PC-9 (cell line): ENCODE data around the gene CAMTA1. TPM values are rescaled to one million over a fixed set of nuclear protein-coding genes. Genes with fewer than 3 reads are reported as not detected.

Source experiments
- BruUV-seq: library from RNA; stranded (reverse); fragments of 400-500 nt; replicated peaks from 2 replicates; lab custom pipeline; 2021; lab: Mats Ljungman, UMichigan
- CTCF ChIA-PET: fragments of 300-600 bp; sonication (Branson Sonifier 250); formaldehyde crosslinking; loops from one replicate; lab custom pipeline; 2022; ENCODE audit warnings: antibody characterized with exemption; lab: Charles Lee
- POLR2A ChIA-PET: fragments of 300-600 bp; sonication (Branson Sonifier 250); formaldehyde crosslinking; loops from one replicate; lab custom pipeline; 2022; ENCODE audit warnings: antibody characterized with exemption; ENCODE audit not compliant: unreplicated experiment; lab: Charles Lee
- DNase-seq, 2 experiments: peaks; one replicate each; pipeline versions ENCODE4 v3.0.0 to v3.0.0-alpha.2; 2015 to 2022; ENCODE audit warnings: mixed read lengths in 1 of 2
- H2AFZ ChIP-seq: fragments of 200-600 bp; sonication (generic); 2 replicates; pipeline ENCODE4 v1.8.1; 2017; ENCODE audit warnings: antibody characterized with exemption
- H3F3A ChIP-seq: fragments of 200-600 bp; sonication (generic); 2 replicates; pipeline ENCODE4 v1.8.1; 2017; ENCODE audit warnings: antibody characterized with exemption, mild to moderate bottlenecking, low read depth; ENCODE audit not compliant: insufficient read depth
- H3K27ac ChIP-seq: fragments of 200-600 bp; sonication (generic); 2 replicates; pipeline ENCODE4 v1.6.1; 2016; ENCODE audit warnings: mixed run types
- H3K27me3 ChIP-seq: fragments of 200-600 bp; sonication (generic); 2 replicates; pipeline ENCODE4 v1.6.1; 2016; ENCODE audit warnings: low read depth, mixed run types; ENCODE audit not compliant: insufficient read depth
- H3K36me3 ChIP-seq: fragments of 200-600 bp; sonication (generic); 2 replicates; pipeline ENCODE4 v1.6.1; 2016; ENCODE audit warnings: low read depth, mixed run types
- H3K4me1 ChIP-seq: fragments of 200-600 bp; sonication (generic); replicated peaks from 2 replicates; pipeline ENCODE4 v1.6.1; 2016; ENCODE audit warnings: mixed run types; ENCODE audit not compliant: insufficient read depth
- H3K4me2 ChIP-seq: fragments of 200-600 bp; sonication (generic); 2 replicates; pipeline ENCODE4 v1.6.1; 2017; ENCODE audit warnings: mixed run types
- H3K4me3 ChIP-seq: fragments of 200-600 bp; sonication (generic); 2 replicates; pipeline ENCODE4 v1.6.1; 2016; ENCODE audit warnings: mixed run types
- H3K79me2 ChIP-seq: fragments of 200-600 bp; sonication (generic); 2 replicates; pipeline ENCODE4 v1.6.1; 2017; ENCODE audit warnings: low read depth, mixed run types
- H3K9me2 ChIP-seq: fragments of 200-600 bp; sonication (generic); 2 replicates; pipeline ENCODE4 v1.8.1; 2017; ENCODE audit warnings: mild to moderate bottlenecking; ENCODE audit not compliant: insufficient read depth
- H3K9me3 ChIP-seq: fragments of 200-600 bp; sonication (generic); 2 replicates; pipeline ENCODE4 v1.8.1; 2016; ENCODE audit warnings: low read depth; ENCODE audit not compliant: insufficient read depth
- H4K20me1 ChIP-seq: fragments of 200-600 bp; sonication (generic); 2 replicates; pipeline ENCODE4 v1.8.1; 2017; ENCODE audit not compliant: insufficient read depth
- EZH2 ChIP-seq: fragments of 200-600 bp; sonication (generic); IDR thresholded peaks from 2 replicates; pipeline ENCODE4 v1.8.0; 2017; ENCODE audit warnings: antibody characterized with exemption, low read depth
- intact Hi-C: fragments of 100-400 bp; cut with micrococcal nuclease; formaldehyde crosslinking; loops from one replicate; pipeline ENCODE4 v1.10.0; 2022; ENCODE audit not compliant: unreplicated experiment
- total RNA-seq: library from RNA; stranded (reverse); gene quantifications from 2 replicates; pipeline ENCODE4 v1.2.3, GENCODE V29; 2021
- TF ChIP-seq, protein P1 (sequence below): fragments of 200-600 bp; sonication (generic); conservative IDR thresholded peaks from 2 replicates; pipeline ENCODE4 v1.6.1; 2017; ENCODE audit warnings: mixed run types, antibody characterized with exemption, mild to moderate bottlenecking, moderate library complexity

CAMTA1 gene
- total RNA-seq, 1 experiment from 2014 or later = 72.3 TPM

GRCh38 chr1:7633506-7634245, 848.4 kb downstream of the CAMTA1 start:
- no peak overlapping the region for H3K4me2 ChIP-seq
- H3K27me3 ChIP-seq = peaks cover 92% of the 10 kb centered on the region
- H3K4me1 ChIP-seq = no peaks in the 10 kb centered on the region
- CTCF ChIA-PET = no interaction called here
- no peaks in the 10 kb centered on the region for H3K36me3 ChIP-seq
- no peak overlapping the region for H3K27ac ChIP-seq
- H3K9me2 ChIP-seq = no peaks in the 10 kb centered on the region
- intact Hi-C loops = no loop called here
- H4K20me1 ChIP-seq = no peaks in the 10 kb centered on the region
- H3K4me3 ChIP-seq = no peak overlapping the region
- H3F3A ChIP-seq = no peaks in the 10 kb centered on the region
- DNase-seq = no peak
- no peak for TF ChIP-seq EZH2
- TF ChIP-seq, protein P1, sequence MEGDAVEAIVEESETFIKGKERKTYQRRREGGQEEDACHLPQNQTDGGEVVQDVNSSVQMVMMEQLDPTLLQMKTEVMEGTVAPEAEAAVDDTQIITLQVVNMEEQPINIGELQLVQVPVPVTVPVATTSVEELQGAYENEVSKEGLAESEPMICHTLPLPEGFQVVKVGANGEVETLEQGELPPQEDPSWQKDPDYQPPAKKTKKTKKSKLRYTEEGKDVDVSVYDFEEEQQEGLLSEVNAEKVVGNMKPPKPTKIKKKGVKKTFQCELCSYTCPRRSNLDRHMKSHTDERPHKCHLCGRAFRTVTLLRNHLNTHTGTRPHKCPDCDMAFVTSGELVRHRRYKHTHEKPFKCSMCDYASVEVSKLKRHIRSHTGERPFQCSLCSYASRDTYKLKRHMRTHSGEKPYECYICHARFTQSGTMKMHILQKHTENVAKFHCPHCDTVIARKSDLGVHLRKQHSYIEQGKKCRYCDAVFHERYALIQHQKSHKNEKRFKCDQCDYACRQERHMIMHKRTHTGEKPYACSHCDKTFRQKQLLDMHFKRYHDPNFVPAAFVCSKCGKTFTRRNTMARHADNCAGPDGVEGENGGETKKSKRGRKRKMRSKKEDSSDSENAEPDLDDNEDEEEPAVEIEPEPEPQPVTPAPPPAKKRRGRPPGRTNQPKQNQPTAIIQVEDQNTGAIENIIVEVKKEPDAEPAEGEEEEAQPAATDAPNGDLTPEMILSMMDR = no peak
- POLR2A ChIA-PET = no interaction called here
- BruUV-seq = no TSS peak
- no peak overlapping the region for H2AFZ ChIP-seq
- H3K79me2 ChIP-seq = no peaks in the 10 kb centered on the region
- no peaks in the 10 kb centered on the region for H3K9me3 ChIP-seq

- Histone ChIP-seq H3K4me1 (no peaks in the 10 kb centered on the region), H3K4me3 (no peak overlapping the region), H3K9me3 (no peaks in the 10 kb centered on the region), H3K27ac (no peak overlapping the region), H3K9me2 (no peaks in the 10 kb centered on the region), H4K20me1 (no peaks in the 10 kb centered on the region), H3K79me2 (no peaks in the 10 kb centered on the region), H3K27me3 (peaks cover 94% of the 10 kb centered on the region), H2AFZ (no peak overlapping the region), H3K4me2 (no peak overlapping the region), H3K36me3 (no peaks in the 10 kb centered on the region), H3F3A (no peaks in the 10 kb centered on the region)
- BruUV-seq = no TSS peak
- no peak for DNase-seq
- no peak for TF ChIP-seq EZH2
- TF ChIP-seq, protein P1 = no peak
- ChIA-PET CTCF (no interaction called here), POLR2A (no interaction called here)
- intact Hi-C loops = no loop called here
Observed at GRCh38 chr1:7634546-7635240, 849.4 kb downstream of the CAMTA1 start.

DNA sequence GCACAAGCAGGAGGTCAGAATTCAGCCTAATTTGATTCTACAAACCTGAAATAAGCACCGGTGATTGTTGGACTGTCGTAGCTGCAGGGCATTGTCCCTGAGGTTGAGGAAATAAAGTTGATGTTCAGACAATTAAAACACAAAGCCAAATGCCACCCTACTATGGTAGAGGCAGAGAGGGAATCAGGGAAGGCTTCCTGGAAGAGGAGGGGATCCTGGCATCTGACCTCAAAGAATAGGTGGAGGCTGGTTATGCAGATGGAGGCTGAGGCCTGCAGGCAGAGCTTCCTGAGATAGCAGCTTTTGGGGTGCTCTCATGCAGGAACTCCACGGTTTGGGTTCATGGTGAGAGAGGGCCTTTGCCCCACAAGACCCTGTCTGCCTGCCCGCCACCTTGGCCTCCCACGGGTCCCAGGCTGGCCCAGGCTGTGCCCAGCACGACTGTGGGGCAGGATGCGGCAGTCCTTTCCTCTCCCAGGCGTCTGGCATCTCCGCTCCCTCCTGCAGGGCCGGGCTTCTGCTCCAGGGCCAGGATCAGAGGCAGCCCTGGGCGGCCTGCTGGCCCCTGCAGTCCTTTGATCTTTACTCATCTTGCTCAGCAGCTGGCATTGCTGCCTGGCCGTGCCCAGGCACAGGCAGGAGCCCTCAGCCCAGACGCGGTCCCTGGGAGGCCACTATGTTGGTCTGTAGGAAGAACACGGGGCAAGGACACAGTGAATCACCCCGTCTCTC, 851.7 kb downstream of the CAMTA1 start:
- BruUV-seq = no TSS peak
- Histone ChIP-seq H3F3A (no peaks in the 10 kb centered on the region), H3K4me3 (no peak overlapping the region), H3K4me2 (no peak overlapping the region), H3K27me3 (peaks cover 91% of the 10 kb centered on the region), H3K36me3 (no peaks in the 10 kb centered on the region), H2AFZ (no peak overlapping the region), H3K27ac (no peak overlapping the region), H3K4me1 (no peaks in the 10 kb centered on the region), H3K9me2 (no peaks in the 10 kb centered on the region), H3K79me2 (no peaks in the 10 kb centered on the region), H3K9me3 (no peaks in the 10 kb centered on the region), H4K20me1 (no peaks in the 10 kb centered on the region)
- ChIA-PET CTCF (no interaction called here), POLR2A (no interaction called here)
- intact Hi-C loops = no loop called here
- TF ChIP-seq EZH2 = no peak
- TF ChIP-seq, protein P1 = no peak
- DNase-seq = no peak
